HG02763 (cell line): ENCODE results near the gene ORAI2.
"Not testable (repeated sequence)": the region's sequence is repeated elsewhere in the genome, so short reads cannot be mapped to it uniquely, and the experiment has no call there.

Experiments
- ATAC-seq: cut with Tn5 transposase; IDR thresholded peaks from one replicate; pipeline ENCODE4 v1.9.1; 2021; ENCODE audit warnings: mild to moderate bottlenecking, moderate library complexity; ENCODE audit not compliant: unreplicated experiment

The ORAI2 gene

GRCh38 chr7:102468478-102469350 lies 35.3 kb downstream of the ORAI2 start:
- no peak for ATAC-seq

DNA sequence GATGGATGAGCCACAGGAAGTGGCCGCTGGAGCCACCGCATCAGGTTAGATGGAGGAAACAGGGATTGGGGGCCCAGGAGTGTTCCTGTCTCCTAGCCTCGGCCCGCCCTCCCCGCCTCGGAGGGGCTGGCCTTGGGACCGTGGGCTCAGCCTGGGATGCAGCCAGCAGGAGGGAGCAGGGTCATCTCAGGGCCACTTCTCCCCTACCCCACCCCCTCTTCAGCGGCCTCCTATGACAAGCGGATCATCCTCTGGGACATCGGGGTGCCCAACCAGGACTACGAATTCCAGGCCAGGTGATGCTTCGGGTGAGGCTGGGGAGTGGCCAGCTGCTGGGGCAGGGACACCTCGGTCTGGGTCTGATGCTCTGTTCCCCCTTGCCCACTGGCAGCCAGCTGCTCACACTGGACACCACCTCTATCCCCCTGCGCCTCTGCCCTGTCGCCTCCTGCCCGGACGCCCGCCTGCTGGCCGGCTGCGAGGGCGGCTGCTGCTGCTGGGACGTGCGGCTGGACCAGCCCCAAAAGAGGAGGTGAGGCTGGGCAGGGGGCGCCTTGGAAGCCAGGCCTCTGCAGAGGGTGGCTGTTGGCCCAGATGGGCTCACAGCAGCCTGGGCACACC lies 36.1 kb downstream of the ORAI2 start:
- ATAC-seq: no peak

- no peak for ATAC-seq
Measured at GRCh38 chr7:102469972-102470825, 36.8 kb downstream of the ORAI2 start.

DNA sequence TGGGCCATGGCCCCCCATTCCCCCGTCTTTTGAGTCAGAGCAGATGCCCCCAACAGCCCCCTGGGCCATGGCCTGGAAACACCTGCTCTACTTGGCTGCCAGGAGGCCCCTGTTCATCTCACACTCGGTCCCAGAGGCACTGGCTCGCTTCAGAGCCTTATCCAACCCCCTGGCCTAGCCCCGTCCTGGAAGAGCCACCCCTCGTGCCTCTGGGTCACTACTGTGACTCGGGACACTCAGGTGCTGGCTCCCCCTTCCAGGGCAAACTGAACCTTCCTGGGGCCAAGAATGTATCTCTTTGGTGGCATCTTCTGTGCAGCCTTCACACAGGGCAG lies 38.4 kb downstream of the ORAI2 start:
- ATAC-seq: no peak

DNA sequence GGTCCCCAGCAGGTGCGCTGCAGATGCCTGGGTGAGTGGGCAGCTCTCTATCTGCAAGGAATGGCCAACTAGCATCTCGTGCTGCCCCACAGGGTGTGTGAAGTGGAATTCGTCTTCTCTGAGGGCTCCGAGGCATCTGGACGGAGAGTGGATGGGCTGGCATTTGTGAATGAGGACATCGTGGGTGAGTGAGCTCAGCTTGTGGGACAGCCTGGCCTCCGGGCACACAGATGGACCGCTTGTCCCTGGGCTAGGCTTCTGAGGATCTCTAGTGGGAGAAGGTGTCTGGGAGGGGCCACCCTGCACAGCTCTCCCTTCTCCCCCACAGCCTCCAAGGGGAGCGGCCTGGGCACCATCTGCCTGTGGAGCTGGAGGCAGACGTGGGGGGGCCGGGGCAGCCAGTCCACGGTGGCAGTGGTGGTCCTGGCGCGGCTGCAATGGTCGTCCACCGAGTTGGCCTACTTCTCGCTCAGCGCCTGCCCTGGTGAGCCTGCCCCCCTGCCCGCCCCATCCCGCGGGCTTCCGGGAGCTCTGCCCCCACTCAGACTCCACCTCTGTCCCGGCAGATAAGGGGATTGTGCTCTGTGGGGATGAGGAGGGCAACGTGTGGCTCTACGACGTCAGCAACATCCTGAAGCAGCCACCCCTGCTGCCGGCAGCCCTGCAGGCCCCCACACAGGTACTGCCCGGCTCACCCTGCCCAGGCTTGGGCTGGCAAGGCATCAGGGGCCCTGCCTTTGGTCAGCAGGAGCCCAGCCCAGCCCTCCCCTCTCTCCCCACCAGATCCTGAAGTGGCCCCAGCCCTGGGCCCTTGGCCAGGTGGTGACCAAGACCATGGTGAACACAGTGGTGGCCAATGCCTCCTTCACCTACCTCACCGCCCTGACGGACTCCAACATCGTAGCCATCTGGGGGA lies 39.0 kb downstream of the ORAI2 start:
- ATAC-seq: no peak

GRCh38 chr7:102473271-102473991 lies 40.1 kb downstream of the ORAI2 start:
- ATAC-seq: no peak

DNA sequence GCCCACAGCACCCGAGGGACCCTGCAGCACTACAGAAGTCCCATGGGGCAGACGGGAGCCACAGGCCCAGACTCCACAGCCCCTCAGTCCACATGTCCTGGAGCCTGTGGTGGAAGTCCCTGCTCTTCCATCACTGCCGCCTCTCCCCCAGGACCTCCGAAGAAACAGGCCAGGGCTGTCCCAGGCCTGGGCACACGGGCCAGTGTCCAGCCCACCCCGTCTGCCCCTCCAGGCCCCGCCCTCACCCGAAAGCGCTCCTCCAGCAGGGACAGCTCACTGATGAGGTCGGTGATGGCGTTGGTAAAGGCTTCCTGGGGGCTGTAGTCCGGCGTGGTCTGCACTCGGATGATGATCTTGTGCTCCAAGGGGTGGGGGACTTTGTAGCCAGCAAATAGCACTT lies 40.7 kb downstream of the ORAI2 start:
- ATAC-seq: not testable (repeated sequence)

- ATAC-seq: not testable (repeated sequence)
Measured at GRCh38 chr7:102474736-102475435, 41.5 kb downstream of the ORAI2 start.

DNA sequence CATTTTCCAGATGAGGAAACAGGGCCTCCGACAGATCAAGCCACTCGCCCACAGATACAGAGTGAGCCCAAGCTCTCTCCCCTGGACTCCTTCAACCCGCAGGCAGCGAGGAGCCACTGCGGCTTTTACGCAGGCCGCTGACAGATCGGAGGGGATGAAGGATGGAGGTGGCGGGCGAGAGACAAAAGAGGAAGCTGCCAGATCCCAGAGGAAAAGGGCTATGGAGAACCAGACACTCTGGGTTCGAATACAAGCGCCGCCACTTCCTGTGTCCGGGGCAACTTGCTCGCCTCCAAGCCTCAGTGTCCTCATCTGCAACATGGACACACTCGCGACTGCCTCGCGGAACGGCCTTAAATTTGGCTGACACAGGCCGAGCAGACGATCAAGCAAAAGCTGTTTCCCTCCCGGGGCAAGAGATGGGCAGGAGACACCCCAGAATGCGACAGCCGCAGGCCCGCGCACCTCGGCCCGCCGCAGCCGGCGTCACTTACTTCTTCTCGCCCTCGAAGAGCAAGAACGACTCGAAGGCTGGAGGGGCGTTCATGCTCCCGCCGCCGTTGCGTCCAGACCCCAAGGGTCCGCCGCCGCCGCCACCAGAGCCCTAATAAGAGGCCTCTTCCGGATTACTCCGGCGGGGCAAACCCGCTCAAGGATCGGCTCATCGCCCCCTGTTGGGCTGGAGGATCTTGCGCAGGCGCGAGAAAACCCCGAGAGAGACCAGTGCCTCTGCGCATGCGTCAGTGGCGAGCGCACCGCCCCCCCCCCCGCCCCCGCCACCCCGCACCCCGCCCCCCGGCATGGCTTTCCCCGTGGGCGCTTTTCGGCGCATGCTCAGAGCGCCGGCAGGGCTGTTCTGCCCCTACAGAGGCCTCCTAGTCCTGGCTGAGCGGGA lies 45.2 kb downstream of the ORAI2 start, which contains the start of gene POLR2J:
Gene POLR2J, minus strand, starts transcription at position 609 of the 895 bp plus-strand sequence. Its CDS starts 62 bp downstream, at position 547.
- peak; percentile 83 for ATAC-seq

- peak; percentile 26 for ATAC-seq
Measured at GRCh38 chr7:102479209-102479584, 45.8 kb downstream of the ORAI2 start.

GRCh38 chr7:102479982-102480637 lies 46.7 kb downstream of the ORAI2 start:
- ATAC-seq: not testable (repeated sequence)

DNA sequence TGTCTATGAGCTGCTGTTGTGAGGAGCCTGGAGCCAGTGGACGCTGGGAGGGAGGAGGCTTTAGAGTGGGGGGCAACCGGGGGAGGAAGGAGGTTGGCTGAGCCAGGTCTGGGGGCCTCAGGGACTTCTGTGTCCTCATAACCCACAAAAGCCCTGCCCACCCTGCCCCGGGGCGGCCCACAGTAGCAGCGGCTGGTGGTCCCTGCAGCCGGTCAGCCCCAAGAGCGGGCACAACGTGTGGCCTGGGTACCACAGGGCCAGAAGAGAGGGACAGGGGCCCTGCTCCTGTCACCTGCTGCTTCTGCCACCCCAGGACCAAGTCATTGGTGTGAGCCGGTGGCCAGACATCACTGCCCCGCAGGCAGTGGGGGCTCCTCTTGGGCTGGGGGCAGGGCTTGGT lies 48.6 kb downstream of the ORAI2 start:
- not testable (repeated sequence) for ATAC-seq

- not testable (repeated sequence) for ATAC-seq
Measured at GRCh38 chr7:102484317-102484716, 50.9 kb downstream of the ORAI2 start.

DNA sequence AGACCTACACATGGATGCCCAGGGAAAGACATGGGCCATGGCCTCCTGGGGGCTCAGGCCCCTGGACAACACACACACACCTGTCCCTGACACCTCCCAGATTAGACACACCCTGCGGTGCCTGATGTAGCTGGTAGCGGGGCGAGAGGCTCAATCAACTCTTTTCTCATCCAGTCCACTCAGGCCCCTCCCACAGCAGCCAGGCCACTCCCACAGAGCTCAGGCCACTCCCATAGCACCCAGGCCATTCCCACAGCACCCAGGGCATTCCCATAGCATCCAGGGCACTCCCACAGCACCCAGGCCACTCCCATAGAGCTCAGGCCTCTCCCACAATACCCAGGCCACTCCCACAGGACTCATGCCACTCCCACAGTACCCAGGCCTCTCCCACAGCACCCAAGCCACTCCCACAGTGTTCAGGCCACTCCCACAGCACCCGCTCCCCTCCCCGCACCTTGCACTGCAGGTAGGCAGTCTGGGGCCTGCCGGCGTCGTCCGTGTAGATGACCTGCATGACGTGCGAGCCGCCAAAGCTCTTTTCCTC lies 57.2 kb downstream of the ORAI2 start:
- not testable (repeated sequence) for ATAC-seq

- ATAC-seq: not testable (repeated sequence)
Measured at GRCh38 chr7:102493220-102493935, 60.0 kb downstream of the ORAI2 start.

DNA sequence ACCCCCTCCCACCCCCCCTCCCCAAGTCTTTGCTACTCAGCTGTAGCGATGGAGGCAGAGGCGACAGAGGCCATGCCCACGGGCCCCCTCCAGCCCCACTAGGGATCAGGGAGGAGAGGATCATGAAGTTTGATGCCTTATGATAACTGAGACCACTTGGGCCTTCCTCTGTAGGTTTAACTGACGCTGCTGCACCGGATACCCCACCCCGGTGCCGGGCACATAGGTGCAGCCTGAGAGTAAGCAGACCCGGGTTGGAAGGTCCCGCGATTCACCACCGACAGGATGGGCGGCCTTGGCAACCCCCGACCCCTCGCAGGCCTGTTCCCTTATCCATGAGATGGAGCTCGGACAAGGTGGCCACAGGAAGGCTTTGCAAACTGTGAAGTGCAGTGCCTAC lies 60.7 kb downstream of the ORAI2 start:
- ATAC-seq: not testable (repeated sequence)
